Measurements from ENCODE around the gene CACNA1C. TPM values are rescaled to one million over a fixed set of nuclear protein-coding genes. Genes with fewer than 3 reads are reported as not detected.
A peak's percentile ranks its signal among the peaks of the same experiment; 100 is the strongest.

Gene CACNA1C
- total and polyA plus RNA-seq, 4 donors: 14.8 to 22.2 (median 18.3) TPM

- H3K27ac ChIP-seq (ENCODE audit: low read depth, low read length): no peak overlapping the region
- H3K27me3 ChIP-seq (ENCODE audit: control insufficient read depth, insufficient read depth, low read length): no peaks in the 10 kb centered on the region
- no peaks in the 10 kb centered on the region for H3K9me3 ChIP-seq (ENCODE audit: control insufficient read depth, insufficient read depth, low read length)
- 88% methylated on average over 10 of the region's 13 CpGs for whole genome bisulfite sequencing (ENCODE audit: insufficient coverage)
- H3K4me1 ChIP-seq (ENCODE audit: control insufficient read depth, insufficient read depth, low read length): peaks cover 2% of the 10 kb centered on the region
- no peak overlapping the region for H3K4me3 ChIP-seq (ENCODE audit: low read depth, low read length)
- no peak for DNase-seq (ENCODE audit: low read depth in 4 of 6, low spot score in 6 of 6)
- peaks cover 4% of the 10 kb centered on the region for H3K36me3 ChIP-seq (ENCODE audit: control insufficient read depth, insufficient read depth, low read length)
Observed at GRCh38 chr12:2479851-2480535, 427.2 kb downstream of the CACNA1C start.

GRCh38 chr12:2481346-2481745 is 428.6 kb downstream of the CACNA1C start:
- DNase-seq (ENCODE audit: low read depth in 4 of 6, low spot score in 6 of 6): no peak
- Histone ChIP-seq H3K9me3 (ENCODE audit: control insufficient read depth, insufficient read depth, low read length) (no peaks in the 10 kb centered on the region), H3K4me1 (ENCODE audit: control insufficient read depth, insufficient read depth, low read length) (peaks cover 11% of the 10 kb centered on the region), H3K27ac (ENCODE audit: low read depth, low read length) (no peak overlapping the region), H3K36me3 (ENCODE audit: control insufficient read depth, insufficient read depth, low read length) (peaks cover 10% of the 10 kb centered on the region), H3K27me3 (ENCODE audit: control insufficient read depth, insufficient read depth, low read length) (no peaks in the 10 kb centered on the region), H3K4me3 (ENCODE audit: low read depth, low read length) (no peak overlapping the region)
- WGBS (ENCODE audit: insufficient coverage): 82% methylated on average over 4 of the region's 8 CpGs

- peaks cover 14% of the 10 kb centered on the region for H3K36me3 ChIP-seq (ENCODE audit: control insufficient read depth, insufficient read depth, low read length)
- 87% methylated on average over 9 of the region's 10 CpGs for WGBS (ENCODE audit: insufficient coverage)
- peaks cover 15% of the 10 kb centered on the region for H3K4me1 ChIP-seq (ENCODE audit: control insufficient read depth, insufficient read depth, low read length)
- no peak overlapping the region for H3K27ac ChIP-seq (ENCODE audit: low read depth, low read length)
- no peak for DNase-seq (ENCODE audit: low read depth in 4 of 6, low spot score in 6 of 6)
- H3K4me3 ChIP-seq (ENCODE audit: low read depth, low read length): no peak overlapping the region
- H3K27me3 ChIP-seq (ENCODE audit: control insufficient read depth, insufficient read depth, low read length): no peaks in the 10 kb centered on the region
- H3K9me3 ChIP-seq (ENCODE audit: control insufficient read depth, insufficient read depth, low read length): no peaks in the 10 kb centered on the region
Observed at GRCh38 chr12:2481951-2482350, 429.2 kb downstream of the CACNA1C start.

- no peak overlapping the region for H3K4me3 ChIP-seq (ENCODE audit: low read depth, low read length)
- H3K9me3 ChIP-seq (ENCODE audit: control insufficient read depth, insufficient read depth, low read length): no peaks in the 10 kb centered on the region
- peaks cover 15% of the 10 kb centered on the region for H3K4me1 ChIP-seq (ENCODE audit: control insufficient read depth, insufficient read depth, low read length)
- no peak overlapping the region for H3K27ac ChIP-seq (ENCODE audit: low read depth, low read length)
- no peak for DNase-seq (ENCODE audit: low read depth in 4 of 6, low spot score in 6 of 6)
- H3K36me3 ChIP-seq (ENCODE audit: control insufficient read depth, insufficient read depth, low read length): peaks cover 15% of the 10 kb centered on the region
- WGBS (ENCODE audit: insufficient coverage): 83% methylated on average over 10 of the region's 13 CpGs
- H3K27me3 ChIP-seq (ENCODE audit: control insufficient read depth, insufficient read depth, low read length): no peaks in the 10 kb centered on the region
Observed at GRCh38 chr12:2482938-2483660, 430.3 kb downstream of the CACNA1C start.

GRCh38 chr12:2483713-2484112 is 430.9 kb downstream of the CACNA1C start:
- no peaks in the 10 kb centered on the region for H3K9me3 ChIP-seq (ENCODE audit: control insufficient read depth, insufficient read depth, low read length)
- H3K4me3 ChIP-seq (ENCODE audit: low read depth, low read length): no peak overlapping the region
- H3K27me3 ChIP-seq (ENCODE audit: control insufficient read depth, insufficient read depth, low read length): no peaks in the 10 kb centered on the region
- H3K27ac ChIP-seq (ENCODE audit: low read depth, low read length): no peak overlapping the region
- H3K4me1 ChIP-seq (ENCODE audit: control insufficient read depth, insufficient read depth, low read length): peaks cover 15% of the 10 kb centered on the region
- peaks cover 17% of the 10 kb centered on the region for H3K36me3 ChIP-seq (ENCODE audit: control insufficient read depth, insufficient read depth, low read length)
- no peak for DNase-seq (ENCODE audit: low read depth in 4 of 6, low spot score in 6 of 6)
- WGBS (ENCODE audit: insufficient coverage): 81% methylated on average over 2 of the region's 3 CpGs

- Histone ChIP-seq H3K36me3 (ENCODE audit: control insufficient read depth, insufficient read depth, low read length) (peaks cover 17% of the 10 kb centered on the region), H3K4me1 (ENCODE audit: control insufficient read depth, insufficient read depth, low read length) (peaks cover 15% of the 10 kb centered on the region), H3K9me3 (ENCODE audit: control insufficient read depth, insufficient read depth, low read length) (no peaks in the 10 kb centered on the region), H3K27me3 (ENCODE audit: control insufficient read depth, insufficient read depth, low read length) (no peaks in the 10 kb centered on the region), H3K4me3 (ENCODE audit: low read depth, low read length) (no peak overlapping the region), H3K27ac (ENCODE audit: low read depth, low read length) (no peak overlapping the region)
- no peak for DNase-seq (ENCODE audit: low read depth in 4 of 6, low spot score in 6 of 6)
- 63% methylated on average over 6 of the region's 13 CpGs for WGBS (ENCODE audit: insufficient coverage)
Observed at GRCh38 chr12:2484141-2484776, 431.5 kb downstream of the CACNA1C start.

- peaks cover 15% of the 10 kb centered on the region for H3K4me1 ChIP-seq (ENCODE audit: control insufficient read depth, insufficient read depth, low read length)
- WGBS (ENCODE audit: insufficient coverage): 83% methylated on average over 5 of the region's 7 CpGs
- no peak overlapping the region for H3K27ac ChIP-seq (ENCODE audit: low read depth, low read length)
- H3K9me3 ChIP-seq (ENCODE audit: control insufficient read depth, insufficient read depth, low read length): no peaks in the 10 kb centered on the region
- DNase-seq (ENCODE audit: low read depth in 4 of 6, low spot score in 6 of 6): peak in 1 of 6 donors; percentile 72
- peaks cover 17% of the 10 kb centered on the region for H3K36me3 ChIP-seq (ENCODE audit: control insufficient read depth, insufficient read depth, low read length)
- no peaks in the 10 kb centered on the region for H3K27me3 ChIP-seq (ENCODE audit: control insufficient read depth, insufficient read depth, low read length)
- H3K4me3 ChIP-seq (ENCODE audit: low read depth, low read length): no peak overlapping the region
Observed at GRCh38 chr12:2485681-2486080, 432.9 kb downstream of the CACNA1C start.

GRCh38 chr12:2486796-2487195 is 434.0 kb downstream of the CACNA1C start:
- Histone ChIP-seq H3K4me1 (ENCODE audit: control insufficient read depth, insufficient read depth, low read length) (peaks cover 22% of the 10 kb centered on the region), H3K9me3 (ENCODE audit: control insufficient read depth, insufficient read depth, low read length) (no peaks in the 10 kb centered on the region), H3K4me3 (ENCODE audit: low read depth, low read length) (no peak overlapping the region), H3K27ac (ENCODE audit: low read depth, low read length) (no peak overlapping the region), H3K36me3 (ENCODE audit: control insufficient read depth, insufficient read depth, low read length) (peaks cover 17% of the 10 kb centered on the region), H3K27me3 (ENCODE audit: control insufficient read depth, insufficient read depth, low read length) (no peaks in the 10 kb centered on the region)
- peak in 2 of 6 donors; percentile 62 to 67 for DNase-seq (ENCODE audit: low read depth in 4 of 6, low spot score in 6 of 6)
- 61% methylated on average over 4 of the region's 5 CpGs for WGBS (ENCODE audit: insufficient coverage)

- peaks cover 22% of the 10 kb centered on the region for H3K4me1 ChIP-seq (ENCODE audit: control insufficient read depth, insufficient read depth, low read length)
- DNase-seq (ENCODE audit: low read depth in 4 of 6, low spot score in 6 of 6): no peak
Observed at GRCh38 chr12:2487278-2487677, 434.5 kb downstream of the CACNA1C start.

More at GRCh38 chr12:2487278-2487677, 434.5 kb downstream of the CACNA1C start:
- no peaks in the 10 kb centered on the region for H3K27me3 ChIP-seq (ENCODE audit: control insufficient read depth, insufficient read depth, low read length)
- WGBS (ENCODE audit: insufficient coverage): no CpG with 5 or more reads among the region's 5 CpGs
- H3K36me3 ChIP-seq (ENCODE audit: control insufficient read depth, insufficient read depth, low read length): peaks cover 13% of the 10 kb centered on the region
- H3K4me3 ChIP-seq (ENCODE audit: low read depth, low read length): no peak overlapping the region
- no peak overlapping the region for H3K27ac ChIP-seq (ENCODE audit: low read depth, low read length)
- H3K9me3 ChIP-seq (ENCODE audit: control insufficient read depth, insufficient read depth, low read length): no peaks in the 10 kb centered on the region
